Measurements from ENCODE around the gene MRC1.
"Not testable (repeated sequence)": the region's sequence is repeated elsewhere in the genome, so short reads cannot be mapped to it uniquely, and the experiment has no call there.

Gene MRC1

DNA sequence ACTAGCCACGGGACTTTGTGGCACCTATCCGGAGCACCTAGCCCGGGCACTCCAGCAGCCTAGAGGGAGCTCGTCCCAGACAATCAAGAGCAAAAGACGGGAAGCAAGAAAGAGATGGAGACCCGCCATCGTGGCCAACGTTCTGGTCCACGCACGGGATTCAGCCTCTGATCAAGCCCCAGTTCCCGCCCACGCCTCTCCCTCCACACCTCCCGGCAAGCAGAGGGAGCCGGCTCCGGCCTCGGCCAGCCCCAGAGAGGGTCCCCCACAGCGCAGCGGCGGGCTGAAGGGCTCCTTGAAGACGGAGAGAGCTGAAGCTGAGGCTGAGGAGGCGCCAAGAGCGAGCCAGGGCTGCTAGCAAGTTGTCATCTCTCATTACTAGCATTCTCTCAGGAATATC is 141.6 kb downstream of the MRC1 start:
- H3K9me3 ChIP-seq (ENCODE audit: severe bottlenecking), result no peaks in the 10 kb centered on the region
- no peaks in the 10 kb centered on the region for H3K4me1 ChIP-seq (ENCODE audit: insufficient read depth, poor library complexity, severe bottlenecking)
- no peak for ATAC-seq (ENCODE audit: low read depth)
- H3K36me3 ChIP-seq (ENCODE audit: low read depth), result no peaks in the 10 kb centered on the region
- no peaks in the 10 kb centered on the region for H3K27me3 ChIP-seq (ENCODE audit: insufficient read depth, poor library complexity, severe bottlenecking)
- TF ChIP-seq, protein P1, sequence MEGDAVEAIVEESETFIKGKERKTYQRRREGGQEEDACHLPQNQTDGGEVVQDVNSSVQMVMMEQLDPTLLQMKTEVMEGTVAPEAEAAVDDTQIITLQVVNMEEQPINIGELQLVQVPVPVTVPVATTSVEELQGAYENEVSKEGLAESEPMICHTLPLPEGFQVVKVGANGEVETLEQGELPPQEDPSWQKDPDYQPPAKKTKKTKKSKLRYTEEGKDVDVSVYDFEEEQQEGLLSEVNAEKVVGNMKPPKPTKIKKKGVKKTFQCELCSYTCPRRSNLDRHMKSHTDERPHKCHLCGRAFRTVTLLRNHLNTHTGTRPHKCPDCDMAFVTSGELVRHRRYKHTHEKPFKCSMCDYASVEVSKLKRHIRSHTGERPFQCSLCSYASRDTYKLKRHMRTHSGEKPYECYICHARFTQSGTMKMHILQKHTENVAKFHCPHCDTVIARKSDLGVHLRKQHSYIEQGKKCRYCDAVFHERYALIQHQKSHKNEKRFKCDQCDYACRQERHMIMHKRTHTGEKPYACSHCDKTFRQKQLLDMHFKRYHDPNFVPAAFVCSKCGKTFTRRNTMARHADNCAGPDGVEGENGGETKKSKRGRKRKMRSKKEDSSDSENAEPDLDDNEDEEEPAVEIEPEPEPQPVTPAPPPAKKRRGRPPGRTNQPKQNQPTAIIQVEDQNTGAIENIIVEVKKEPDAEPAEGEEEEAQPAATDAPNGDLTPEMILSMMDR (IDR thresholded peaks at IDR 0.05; ENCODE audit: poor library complexity, severe bottlenecking), result no peak
- no peak for DNase-seq (ENCODE audit: low spot score)
- no peak overlapping the region for H3K4me3 ChIP-seq (ENCODE audit: severe bottlenecking)
- no peak overlapping the region for H3K27ac ChIP-seq (ENCODE audit: poor library complexity, severe bottlenecking)

DNA sequence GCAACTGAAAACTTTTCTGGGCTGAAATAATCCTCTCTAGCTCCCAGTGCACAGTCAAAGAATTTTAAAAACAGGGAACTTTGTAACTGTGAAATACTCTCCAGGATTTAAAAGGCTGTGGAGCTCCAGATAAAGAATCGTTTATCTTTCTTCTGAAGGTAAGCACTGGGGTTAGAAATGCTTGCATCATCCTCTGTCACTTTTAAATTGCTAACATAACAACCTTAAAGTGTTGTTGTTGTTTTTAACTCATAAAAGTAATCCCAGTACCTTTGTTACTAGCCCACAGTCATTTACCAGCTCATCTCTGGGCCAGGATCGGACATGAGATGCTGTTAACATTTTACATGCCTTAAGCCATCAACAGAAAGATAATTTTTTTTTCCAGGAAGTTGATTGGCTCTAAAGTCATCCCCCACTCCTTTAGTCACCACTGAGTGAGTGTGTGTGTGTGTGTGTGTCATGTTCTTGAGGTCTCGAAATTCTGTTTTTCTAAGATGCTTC is 142.8 kb downstream of the MRC1 start, which contains the start of gene SLC39A12:
SLC39A12 (plus strand) TSS at position 51 of the 504 bp plus-strand sequence. CDS start 1,359 bp downstream, outside the sequence.
- H3K27ac ChIP-seq (ENCODE audit: poor library complexity, severe bottlenecking), result no peak within 1 kb of the TSS
- no peaks in the 10 kb centered on the region for H3K4me1 ChIP-seq (ENCODE audit: insufficient read depth, poor library complexity, severe bottlenecking)
- TF ChIP-seq, protein P1 (IDR thresholded peaks at IDR 0.05; ENCODE audit: poor library complexity, severe bottlenecking), result no peak
- no peak for ATAC-seq (ENCODE audit: low read depth)
- no peaks in the 10 kb centered on the region for H3K36me3 ChIP-seq (ENCODE audit: low read depth)
- no peaks in the 10 kb centered on the region for H3K9me3 ChIP-seq (ENCODE audit: severe bottlenecking)
- no peaks in the 10 kb centered on the region for H3K27me3 ChIP-seq (ENCODE audit: insufficient read depth, poor library complexity, severe bottlenecking)
- no peak within 1 kb of the TSS for H3K4me3 ChIP-seq (ENCODE audit: severe bottlenecking)
- DNase-seq (ENCODE audit: low spot score), result no peak

DNA sequence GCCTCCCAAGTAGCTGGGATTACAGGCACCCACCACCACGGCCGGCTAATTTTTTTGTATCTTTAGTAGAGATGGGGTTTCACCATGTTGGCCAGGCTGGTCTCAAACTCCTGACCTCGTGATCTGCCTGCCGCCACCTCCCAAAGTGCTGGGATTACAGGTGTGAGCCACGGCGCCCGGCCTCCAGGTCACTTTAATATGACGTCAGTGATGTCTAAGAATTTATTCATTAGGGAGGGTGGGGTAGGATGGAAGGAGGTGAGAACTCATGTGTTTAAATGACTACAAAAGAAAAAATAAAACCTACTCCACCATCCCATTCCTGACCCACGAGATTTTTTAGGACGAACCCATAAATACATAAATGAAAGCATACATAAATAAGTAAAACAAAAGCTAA is 145.2 kb downstream of the MRC1 start:
- H3K4me3 ChIP-seq (ENCODE audit: severe bottlenecking); H3K27me3 ChIP-seq (ENCODE audit: insufficient read depth, poor library complexity, severe bottlenecking); H3K36me3 ChIP-seq (ENCODE audit: low read depth); H3K4me1 ChIP-seq (ENCODE audit: insufficient read depth, poor library complexity, severe bottlenecking); H3K27ac ChIP-seq (ENCODE audit: poor library complexity, severe bottlenecking); H3K9me3 ChIP-seq (ENCODE audit: severe bottlenecking); DNase-seq (ENCODE audit: low spot score); ATAC-seq (ENCODE audit: low read depth): not testable (repeated sequence)

DNA sequence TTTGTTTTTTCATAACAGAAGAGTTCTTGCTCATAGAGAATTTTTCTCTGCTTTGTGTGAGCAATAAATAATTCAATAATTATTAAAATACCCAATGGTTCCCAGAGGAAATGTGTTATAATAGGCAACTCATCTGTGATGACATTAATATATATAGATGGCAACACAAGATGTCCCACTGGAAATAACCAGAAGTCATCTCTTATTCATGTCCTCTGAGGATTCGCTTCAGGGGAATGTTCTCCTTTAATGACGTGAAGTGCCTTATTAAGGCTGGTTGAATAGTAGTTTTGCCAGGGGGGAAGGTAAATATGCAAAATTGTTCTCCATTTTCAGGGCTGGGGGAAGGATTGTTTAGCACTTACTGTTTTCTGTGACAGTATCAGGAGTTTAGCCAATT is 145.7 kb downstream of the MRC1 start:
- no peak for DNase-seq (ENCODE audit: low spot score)
- Histone ChIP-seq H3K27me3 (ENCODE audit: insufficient read depth, poor library complexity, severe bottlenecking) (no peaks in the 10 kb centered on the region), H3K27ac (ENCODE audit: poor library complexity, severe bottlenecking) (no peak overlapping the region), H3K4me1 (ENCODE audit: insufficient read depth, poor library complexity, severe bottlenecking) (no peaks in the 10 kb centered on the region), H3K36me3 (ENCODE audit: low read depth) (no peaks in the 10 kb centered on the region), H3K9me3 (ENCODE audit: severe bottlenecking) (no peaks in the 10 kb centered on the region), H3K4me3 (ENCODE audit: severe bottlenecking) (no peak overlapping the region)
- TF ChIP-seq, protein P1 (IDR thresholded peaks at IDR 0.05; ENCODE audit: poor library complexity, severe bottlenecking), result no peak
- ATAC-seq (ENCODE audit: low read depth), result no peak

DNA sequence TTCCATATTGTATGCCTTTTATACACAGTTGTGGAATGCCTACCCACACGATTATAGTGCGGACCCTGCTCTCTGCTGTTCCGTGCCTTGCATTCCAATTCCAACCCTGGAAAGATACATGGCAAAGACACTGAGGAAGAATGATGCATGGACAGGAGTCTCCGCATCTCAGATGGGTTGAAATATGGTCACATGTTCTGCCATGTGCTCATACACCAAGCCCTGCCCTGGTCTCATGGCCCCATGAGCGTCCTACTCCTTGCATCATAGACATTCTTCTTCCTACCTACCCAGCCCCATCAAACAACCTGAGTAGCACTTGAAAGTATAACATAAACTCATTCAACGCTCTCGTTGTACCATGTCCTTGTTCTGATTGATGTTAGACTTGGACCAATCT is 148.9 kb downstream of the MRC1 start:
- DNase-seq (ENCODE audit: low spot score) (no peak), ATAC-seq (ENCODE audit: low read depth) (no peak)
- Histone ChIP-seq H3K4me1 (ENCODE audit: insufficient read depth, poor library complexity, severe bottlenecking) (no peaks in the 10 kb centered on the region), H3K27ac (ENCODE audit: poor library complexity, severe bottlenecking) (no peak overlapping the region), H3K4me3 (ENCODE audit: severe bottlenecking) (no peak overlapping the region), H3K36me3 (ENCODE audit: low read depth) (no peaks in the 10 kb centered on the region), H3K27me3 (ENCODE audit: insufficient read depth, poor library complexity, severe bottlenecking) (no peaks in the 10 kb centered on the region), H3K9me3 (ENCODE audit: severe bottlenecking) (no peaks in the 10 kb centered on the region)
- TF ChIP-seq, protein P1 (IDR thresholded peaks at IDR 0.05; ENCODE audit: poor library complexity, severe bottlenecking), result no peak
